Esophagus squamous epithelium (tissue), 5 donors: ENCODE data around the gene TTC21A. TPM values are rescaled to one million over a fixed set of nuclear protein-coding genes. Genes with fewer than 3 reads are reported as not detected.
A peak's percentile ranks its signal among the peaks of the same experiment; 100 is the strongest.

Experiments
- DNase-seq: peaks from one replicate; lab custom pipeline; 2025; lab: John Stamatoyannopoulos, UW
- H3K27ac ChIP-seq, 4 donors: fragments of 200-600 bp; sonication (generic); one replicate each; pipeline ENCODE4 v1.5.1; 2016 to 2019; ENCODE audit warnings: mild to moderate bottlenecking in 1 of 4
- H3K27me3 ChIP-seq, 4 donors: fragments of 200-600 bp; sonication (generic); 1 replicate in 3 of 4; 2 replicates in 1 of 4; pipeline versions ENCODE4 v1.5.1 to v1.6.0; 2017 to 2021; ENCODE audit warnings: antibody characterized with exemption in 1 of 4
- H3K36me3 ChIP-seq, 3 donors: fragments of 200-600 bp; sonication (generic); one replicate each; pipeline ENCODE4 v1.5.1; 2016 to 2019
- H3K4me1 ChIP-seq, 3 donors: fragments of 200-600 bp; sonication (generic); one replicate each; pipeline ENCODE4 v1.5.1; 2017 to 2019
- H3K4me3 ChIP-seq, 4 donors: fragments of 200-600 bp; sonication (generic); 1 replicate in 3 of 4; 2 replicates in 1 of 4; pipeline ENCODE4 v1.5.1; 2016 to 2019; ENCODE audit warnings: mild to moderate bottlenecking in 2 of 4, moderate library complexity in 1 of 4
- H3K9me3 ChIP-seq, 3 donors: fragments of 200-600 bp; sonication (generic); one replicate each; pipeline ENCODE4 v1.5.1; 2016 to 2019
- POLR2A ChIP-seq, 4 donors: fragments of 450-650 bp; IDR thresholded peaks; one replicate each; pipeline ENCODE4 v1.6.1; 2017; ENCODE audit warnings: antibody characterized with exemption in 4 of 4, mild to moderate bottlenecking in 4 of 4, moderate library complexity in 3 of 4
- WGBS, 2 donors: methylation state at CpG; one replicate each; pipeline ENCODE4 v1.1.5; 2018; 5-methylcytosine and 5-hydroxymethylcytosine counted together
- intact Hi-C: fragments of 100-400 bp; cut with DNase I; formaldehyde crosslinking; loops from one replicate; pipeline ENCODE4 v1.15.0; 2022
- total RNA-seq, 4 donors: library from RNA; depleted of rRNA; stranded (reverse); fragments of >200 nt; gene quantifications; one replicate each; pipeline ENCODE4 v1.1.0, GENCODE V29; 2016
- TF ChIP-seq, protein P1 (sequence below), 6 experiments: fragments of 450-650 bp in 4 of 6; fragments of 200-600 bp in 2 of 6; sonication (generic) in 2 of 6; IDR thresholded peaks; one replicate each; pipeline ENCODE4 v1.5.1; 2016 to 2019; ENCODE audit warnings: antibody characterized with exemption in 6 of 6, mild to moderate bottlenecking in 4 of 6, moderate library complexity in 4 of 6
- donor health status: DM: yes; HTN: yes; CAD: no.

Gene TTC21A
- total RNA-seq, 4 donors from 2014 or later, result 1.6 to 2.9 (median 2.5) TPM

GRCh38 chr3:39165518-39165917 lies 58.0 kb downstream of the TTC21A start:
- 71 to 85% methylated on average over 1 of the region's 1 CpG for WGBS, 2 donors
- intact Hi-C loops, result no loop called here
- no peak for DNase-seq
- no peak overlapping the region for H3K4me3 ChIP-seq
- H3K27me3 ChIP-seq, result no peaks in the 10 kb centered on the region
- H3K9me3 ChIP-seq, result no peaks in the 10 kb centered on the region
- H3K36me3 ChIP-seq, result no peaks in the 10 kb centered on the region
- H3K4me1 ChIP-seq, result peaks cover 0 to 16% (median 5%) of the 10 kb centered on the region in 3 donors
- H3K27ac ChIP-seq, result no peak overlapping the region
- TF ChIP-seq, protein P1, sequence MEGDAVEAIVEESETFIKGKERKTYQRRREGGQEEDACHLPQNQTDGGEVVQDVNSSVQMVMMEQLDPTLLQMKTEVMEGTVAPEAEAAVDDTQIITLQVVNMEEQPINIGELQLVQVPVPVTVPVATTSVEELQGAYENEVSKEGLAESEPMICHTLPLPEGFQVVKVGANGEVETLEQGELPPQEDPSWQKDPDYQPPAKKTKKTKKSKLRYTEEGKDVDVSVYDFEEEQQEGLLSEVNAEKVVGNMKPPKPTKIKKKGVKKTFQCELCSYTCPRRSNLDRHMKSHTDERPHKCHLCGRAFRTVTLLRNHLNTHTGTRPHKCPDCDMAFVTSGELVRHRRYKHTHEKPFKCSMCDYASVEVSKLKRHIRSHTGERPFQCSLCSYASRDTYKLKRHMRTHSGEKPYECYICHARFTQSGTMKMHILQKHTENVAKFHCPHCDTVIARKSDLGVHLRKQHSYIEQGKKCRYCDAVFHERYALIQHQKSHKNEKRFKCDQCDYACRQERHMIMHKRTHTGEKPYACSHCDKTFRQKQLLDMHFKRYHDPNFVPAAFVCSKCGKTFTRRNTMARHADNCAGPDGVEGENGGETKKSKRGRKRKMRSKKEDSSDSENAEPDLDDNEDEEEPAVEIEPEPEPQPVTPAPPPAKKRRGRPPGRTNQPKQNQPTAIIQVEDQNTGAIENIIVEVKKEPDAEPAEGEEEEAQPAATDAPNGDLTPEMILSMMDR (IDR thresholded peaks at IDR 0.05), result no peak
- no peak for TF ChIP-seq POLR2A (IDR thresholded peaks at IDR 0.05)

DNA sequence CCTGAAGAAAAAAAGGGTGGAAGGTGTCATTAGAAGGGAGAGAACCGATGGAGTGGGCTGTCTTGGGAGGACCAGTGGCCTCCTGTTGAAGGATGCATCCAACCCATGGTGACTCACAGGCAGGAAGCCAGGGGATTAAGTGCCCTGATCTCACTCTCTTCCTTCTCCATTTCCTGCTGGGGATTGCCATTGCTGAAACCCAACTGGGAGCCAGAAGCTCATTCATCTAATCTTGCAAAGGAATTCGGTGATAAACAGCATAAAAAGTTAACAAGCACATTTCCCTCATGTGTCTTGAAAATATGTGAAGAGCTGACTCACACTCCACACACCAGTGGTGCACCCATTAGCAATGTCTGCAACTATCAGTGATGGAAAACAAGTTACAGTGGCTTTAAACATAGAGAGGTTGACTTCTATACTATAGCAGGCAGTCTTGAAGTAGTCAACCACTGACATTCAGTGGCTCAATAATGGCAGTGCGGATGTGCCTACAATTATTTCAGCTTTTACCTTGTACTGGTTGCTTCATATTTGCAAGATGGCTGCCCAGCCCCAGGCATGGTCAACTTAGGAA lies 58.7 kb downstream of the TTC21A start:
- peaks cover 0 to 16% (median 5%) of the 10 kb centered on the region in 3 donors for H3K4me1 ChIP-seq
- H3K36me3 ChIP-seq, result no peaks in the 10 kb centered on the region
- intact Hi-C loops, result no loop called here
- no peak for DNase-seq
- no peak for TF ChIP-seq POLR2A (IDR thresholded peaks at IDR 0.05)
- TF ChIP-seq, protein P1 (IDR thresholded peaks at IDR 0.05), result no peak
- no peak overlapping the region for H3K4me3 ChIP-seq
- H3K27me3 ChIP-seq, result no peaks in the 10 kb centered on the region
- WGBS, 2 donors, result 44 to 52% methylated on average over 3 of the region's 3 CpGs
- no peaks in the 10 kb centered on the region for H3K9me3 ChIP-seq
- peak overlapping the region in 2 of 4 donors; percentile 11 to 37 for H3K27ac ChIP-seq

DNA sequence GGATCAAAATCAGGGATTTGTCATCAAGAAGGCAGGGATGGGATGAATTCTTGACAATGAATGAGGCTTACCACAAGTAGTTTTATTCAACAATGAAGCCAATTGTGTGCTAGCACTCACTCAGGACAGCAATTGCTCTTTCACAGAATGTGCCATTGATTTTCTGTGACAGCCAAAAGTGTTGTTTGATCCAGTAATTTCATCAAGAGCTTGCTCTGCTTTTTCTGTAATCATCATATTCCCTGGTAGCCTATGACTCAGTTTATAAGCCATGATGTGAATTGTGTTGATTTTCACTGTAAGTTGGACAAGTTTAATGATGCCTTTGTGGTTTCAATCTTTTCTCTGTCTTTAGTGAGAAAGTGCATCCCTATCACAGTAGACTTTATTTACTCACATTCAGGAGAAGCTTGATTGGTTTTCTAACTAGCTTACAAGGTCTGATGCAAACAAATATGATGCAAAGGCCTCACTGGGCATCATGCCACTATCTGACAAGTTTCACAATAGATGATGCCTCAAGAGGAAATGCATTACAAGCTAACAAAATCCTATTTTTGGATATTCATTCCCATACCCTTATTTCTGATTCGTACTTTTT lies 59.6 kb downstream of the TTC21A start:
- intact Hi-C loops, result no loop called here
- no peak for DNase-seq
- Histone ChIP-seq H3K27ac (peak overlapping the region in 2 of 4 donors; percentile 37 to 41), H3K9me3 (no peaks in the 10 kb centered on the region), H3K4me1 (peaks cover 0 to 16% (median 5%) of the 10 kb centered on the region in 3 donors), H3K4me3 (no peak overlapping the region), H3K36me3 (no peaks in the 10 kb centered on the region), H3K27me3 (no peaks in the 10 kb centered on the region)
- 24 to 26% methylated on average over 1 of the region's 1 CpG for WGBS, 2 donors
- no peak for TF ChIP-seq POLR2A (IDR thresholded peaks at IDR 0.05)

- Histone ChIP-seq H3K4me1 (peaks cover 0 to 16% (median 5%) of the 10 kb centered on the region in 3 donors), H3K27ac (no peak overlapping the region), H3K4me3 (no peak overlapping the region), H3K9me3 (no peaks in the 10 kb centered on the region), H3K27me3 (no peaks in the 10 kb centered on the region), H3K36me3 (no peaks in the 10 kb centered on the region)
- intact Hi-C loops, result no loop called here
- 65 to 74% methylated on average over 2 of the region's 5 CpGs for WGBS, 2 donors
- DNase-seq, result no peak
- TF ChIP-seq, protein P1 (IDR thresholded peaks at IDR 0.05), result no peak
- TF ChIP-seq POLR2A (IDR thresholded peaks at IDR 0.05), result no peak
These were observed 60.8 kb downstream of the TTC21A start for GRCh38 chr3:39168156-39168780.

GRCh38 chr3:39169712-39170111 lies 62.2 kb downstream of the TTC21A start:
- Histone ChIP-seq H3K27me3 (no peaks in the 10 kb centered on the region), H3K4me3 (no peak overlapping the region), H3K4me1 (peaks cover 0 to 16% (median 5%) of the 10 kb centered on the region in 3 donors), H3K36me3 (no peaks in the 10 kb centered on the region), H3K9me3 (no peaks in the 10 kb centered on the region), H3K27ac (no peak overlapping the region)
- TF ChIP-seq POLR2A (IDR thresholded peaks at IDR 0.05), result no peak
- TF ChIP-seq, protein P1 (IDR thresholded peaks at IDR 0.05), result no peak
- DNase-seq, result no peak
- 50 to 82% methylated on average over 1 of the region's 1 CpG for WGBS, 2 donors
- intact Hi-C loops, result no loop called here
